Astrocyte of the cerebellum (primary cell): ENCODE data around the gene LITAFD.

Experiments
- DNase-seq: peaks from one replicate; pipeline ENCODE4 v3.0.0-alpha.2; 2011; ENCODE audit warnings: low read depth
- H3K4me3 ChIP-seq: 2 replicates; pipeline ENCODE4 v1.5.1; 2011; ENCODE audit warnings: mild to moderate bottlenecking, low read depth, low read length, moderate library complexity
- in situ Hi-C: cut with HindIII; loops from 2 replicates; pipeline ENCODE4 v1.10.0; 2017; ENCODE audit warnings: low sequenced_read_pairs
- TF ChIP-seq, protein P1 (sequence below): IDR thresholded peaks from 2 replicates; pipeline ENCODE4 v1.5.1; 2012; ENCODE audit warnings: low read length, low read depth, moderate library complexity, mild to moderate bottlenecking; ENCODE audit errors: missing control alignments

The LITAFD gene

GRCh38 chr16:8858994-8859912 is 22.9 kb upstream of the LITAFD start:
- in situ Hi-C loops = no loop called here
- H3K4me3 ChIP-seq = no peak overlapping the region
- TF ChIP-seq, protein P1, sequence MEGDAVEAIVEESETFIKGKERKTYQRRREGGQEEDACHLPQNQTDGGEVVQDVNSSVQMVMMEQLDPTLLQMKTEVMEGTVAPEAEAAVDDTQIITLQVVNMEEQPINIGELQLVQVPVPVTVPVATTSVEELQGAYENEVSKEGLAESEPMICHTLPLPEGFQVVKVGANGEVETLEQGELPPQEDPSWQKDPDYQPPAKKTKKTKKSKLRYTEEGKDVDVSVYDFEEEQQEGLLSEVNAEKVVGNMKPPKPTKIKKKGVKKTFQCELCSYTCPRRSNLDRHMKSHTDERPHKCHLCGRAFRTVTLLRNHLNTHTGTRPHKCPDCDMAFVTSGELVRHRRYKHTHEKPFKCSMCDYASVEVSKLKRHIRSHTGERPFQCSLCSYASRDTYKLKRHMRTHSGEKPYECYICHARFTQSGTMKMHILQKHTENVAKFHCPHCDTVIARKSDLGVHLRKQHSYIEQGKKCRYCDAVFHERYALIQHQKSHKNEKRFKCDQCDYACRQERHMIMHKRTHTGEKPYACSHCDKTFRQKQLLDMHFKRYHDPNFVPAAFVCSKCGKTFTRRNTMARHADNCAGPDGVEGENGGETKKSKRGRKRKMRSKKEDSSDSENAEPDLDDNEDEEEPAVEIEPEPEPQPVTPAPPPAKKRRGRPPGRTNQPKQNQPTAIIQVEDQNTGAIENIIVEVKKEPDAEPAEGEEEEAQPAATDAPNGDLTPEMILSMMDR = no peak
- DNase-seq = no peak

DNA sequence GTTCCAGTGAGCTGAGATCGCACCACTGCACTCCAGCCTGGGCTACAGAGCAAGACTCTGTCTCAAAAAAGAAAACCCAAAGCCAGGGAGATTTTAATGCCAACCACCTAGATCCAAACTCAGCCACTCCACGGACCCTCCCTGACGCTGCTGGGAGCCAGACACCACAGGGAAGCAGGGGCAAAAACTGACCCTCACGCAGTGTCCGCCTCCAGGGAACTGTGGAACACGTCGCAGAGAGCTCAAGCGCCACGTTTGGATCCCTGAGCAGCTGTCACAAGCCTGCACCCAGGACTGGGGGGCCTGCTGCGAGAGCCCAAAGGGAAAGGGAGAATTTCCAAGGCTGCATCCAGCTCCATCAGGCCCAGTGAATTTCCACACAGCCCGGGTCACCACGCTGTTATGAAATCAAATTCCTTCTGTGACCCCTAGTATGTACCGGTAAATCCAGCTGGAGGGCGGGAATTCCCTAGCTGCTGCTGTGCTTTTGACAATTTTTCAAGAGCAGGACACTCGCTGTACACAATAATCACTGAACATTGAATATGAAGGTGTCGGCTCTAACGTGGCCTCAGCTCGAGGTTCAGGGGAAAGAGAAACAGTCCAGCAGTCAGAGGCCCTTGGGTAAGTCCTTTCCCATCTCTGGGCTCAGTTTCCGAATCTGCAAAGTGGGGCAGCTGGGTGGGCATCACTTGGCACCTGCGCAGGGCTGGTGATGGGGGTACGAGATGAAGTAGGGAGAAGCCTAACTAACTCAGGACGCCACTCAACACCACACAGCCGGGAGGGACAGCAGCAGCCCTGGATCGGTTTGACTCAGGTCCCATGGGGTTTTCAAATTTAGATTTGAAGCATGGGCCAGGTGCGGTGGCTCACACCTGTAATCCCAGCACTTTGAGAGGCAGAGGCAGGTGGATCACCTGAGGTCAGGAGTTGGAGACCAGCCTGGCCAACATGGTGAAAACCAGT is 22.0 kb upstream of the LITAFD start:
- no peak overlapping the region for H3K4me3 ChIP-seq
- TF ChIP-seq, protein P1 = no peak
- DNase-seq = peak; percentile 38
- in situ Hi-C loops = no loop called here

DNA sequence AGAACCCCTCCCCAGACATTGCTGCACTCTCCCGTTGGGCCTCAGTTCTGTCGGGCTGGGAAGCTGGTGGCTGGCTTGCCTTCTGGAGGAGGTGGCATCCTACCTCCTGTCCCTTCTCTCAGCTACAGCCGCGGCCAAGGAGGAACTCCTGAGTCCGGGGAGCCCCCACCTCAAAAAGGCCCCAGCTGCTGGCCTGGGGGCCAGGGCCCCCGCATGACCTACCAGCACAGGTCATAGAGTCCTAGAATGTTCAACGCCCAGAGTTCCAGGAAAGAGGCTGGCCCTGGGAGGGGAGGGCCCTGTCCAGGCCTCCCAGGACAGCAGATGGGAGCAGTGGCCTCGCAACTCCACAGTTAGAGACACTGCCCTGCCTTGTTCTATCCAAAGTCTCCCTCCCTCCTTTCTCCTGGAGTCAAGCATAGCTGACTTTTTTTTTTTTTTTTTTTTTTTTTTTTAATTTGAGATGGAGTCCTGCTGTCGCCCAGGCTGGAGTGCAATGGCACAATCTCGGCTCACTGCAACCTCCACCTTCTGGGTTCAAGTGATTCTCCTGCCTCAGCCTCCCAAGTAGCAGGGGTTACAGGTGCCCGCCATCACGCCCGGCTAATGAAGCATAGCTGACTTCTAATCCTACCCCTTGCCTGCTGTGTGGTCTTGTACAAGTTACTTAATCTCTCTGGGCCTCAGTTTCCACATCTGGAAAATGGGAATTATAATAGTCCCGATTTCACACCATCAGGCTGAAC is 20.4 kb upstream of the LITAFD start:
- TF ChIP-seq, protein P1 = no peak
- H3K4me3 ChIP-seq = no peak overlapping the region
- in situ Hi-C loops = no loop called here
- DNase-seq = no peak

GRCh38 chr16:8862309-8863130 is 19.6 kb upstream of the LITAFD start:
- no peak for DNase-seq
- TF ChIP-seq, protein P1 = no peak
- H3K4me3 ChIP-seq = no peak overlapping the region
- in situ Hi-C loops = no loop called here

DNA sequence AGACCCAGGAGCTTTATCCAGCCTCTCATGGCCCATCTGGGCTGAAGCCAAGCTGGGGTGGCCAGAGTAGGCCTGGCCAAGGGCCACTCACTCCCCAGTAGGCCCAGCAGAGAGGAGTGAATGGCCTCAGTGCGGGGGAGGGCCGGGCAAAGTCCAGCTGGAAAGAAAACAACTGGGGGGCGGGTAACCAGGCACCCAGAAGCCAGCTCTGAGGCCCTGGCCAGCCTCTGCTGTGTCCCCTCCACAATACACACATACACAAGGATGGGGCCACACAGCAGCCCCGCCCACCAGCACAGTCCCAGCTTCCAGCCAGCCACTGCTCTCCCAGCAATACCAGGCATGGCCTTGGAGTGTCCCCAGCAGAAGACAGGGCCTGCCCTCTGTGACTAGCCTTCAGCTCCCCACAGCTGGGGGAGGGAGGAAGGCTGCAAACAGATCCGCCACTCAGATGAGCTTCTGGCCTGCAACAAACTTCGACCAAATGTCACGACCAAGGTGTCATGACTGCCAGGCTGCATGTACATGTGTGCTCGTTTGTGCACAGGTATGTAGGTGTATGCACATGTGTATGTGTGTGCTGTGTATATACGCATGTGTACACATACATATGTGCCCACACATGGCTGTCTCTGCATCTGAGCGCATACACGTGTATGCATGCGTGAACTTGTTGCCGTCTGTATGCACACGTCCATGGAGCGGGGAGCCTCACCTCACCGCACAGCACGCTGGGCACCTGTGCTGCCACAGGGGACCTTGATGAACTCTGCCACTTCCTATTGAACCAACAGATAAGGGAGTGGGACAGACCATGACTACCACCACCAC is 18.3 kb upstream of the LITAFD start:
- TF ChIP-seq, protein P1 = no peak

More for the DNA sequence above, 18.3 kb upstream of the LITAFD start:
- H3K4me3 ChIP-seq = no peak overlapping the region
- in situ Hi-C loops = no loop called here
- no peak for DNase-seq
